HCT116 (cell line): ENCODE results near the gene CTU1. TPM values are rescaled to one million over a fixed set of nuclear protein-coding genes. Genes with fewer than 3 reads are reported as not detected.
A peak's percentile ranks its signal among the peaks of the same experiment; 100 is the strongest.

Source experiments
- ATAC-seq: fragments of 200-7000 bp; cut with Tn5 transposase; 2 replicates; pipeline ENCODE4 v1.9.1; 2020; ENCODE audit warnings: mild to moderate bottlenecking, moderate library complexity
- BruUV-seq: library from RNA; stranded (reverse); fragments of 400-500 nt; replicated peaks from 2 replicates; lab custom pipeline; 2021; lab: Mats Ljungman, UMichigan
- CTCF ChIA-PET: fragments of 300-600 bp; sonication (Branson Sonifier 250); formaldehyde crosslinking; loops from one replicate; lab custom pipeline; 2021; ENCODE audit warnings: antibody characterized with exemption; lab: Charles Lee
- POLR2A ChIA-PET: fragments of 300-600, 350-600 bp; sonication (Branson Sonifier 250); formaldehyde crosslinking; loops from one replicate; lab custom pipeline; 2021; ENCODE audit warnings: antibody characterized with exemption; lab: Charles Lee
- RAD21 ChIA-PET, 2 experiments: fragments of 300-600 bp; sonication (Branson Sonifier 250); formaldehyde crosslinking; loops; one replicate each; lab custom pipeline; 2023; ENCODE audit warnings: low total read pairs in 2 of 2; ENCODE audit not compliant: uncharacterized antibody in 2 of 2, unreplicated experiment in 2 of 2, low non-redundant PET in 1 of 2; lab: Charles Lee
- DNase-seq: peaks from one replicate; pipeline ENCODE4 v3.0.0-alpha.2; 2010; ENCODE audit warnings: low read depth, low spot score
- H2AFZ ChIP-seq: fragments of 200-600 bp; shearing (Covaris generic), sonication (generic); 2 replicates; pipeline ENCODE4 v1.6.1; 2017; ENCODE audit warnings: low read depth, mixed run types, mixed read lengths, antibody characterized with exemption, low read length; ENCODE audit not compliant: poor library complexity, severe bottlenecking
- H3K27ac ChIP-seq: 2 replicates; pipeline ENCODE4 v1.5.1; 2012; ENCODE audit warnings: low read depth, low read length
- H3K27me3 ChIP-seq: fragments of 200-600 bp; sonication (generic); 2 replicates; pipeline ENCODE4 v1.6.1; 2016; ENCODE audit warnings: mixed run types, low read length, mixed read lengths; ENCODE audit not compliant: insufficient read depth
- H3K36me3 ChIP-seq, 2 experiments: fragments of 200-500 bp in 1 of 2; fragments of 200-600 bp in 1 of 2; sonication (Bioruptor generic) in 1 of 2; sonication (generic) in 1 of 2; 2 replicates each; pipeline versions ENCODE4 v1.5.1 to v1.6.1; 2014 to 2016; ENCODE audit warnings: low read length in 2 of 2, inconsistent platforms in 1 of 2, mixed read lengths in 1 of 2, mixed run types in 1 of 2; ENCODE audit not compliant: insufficient read depth in 2 of 2, control insufficient read depth in 1 of 2
- H3K4me1 ChIP-seq, 2 experiments: fragments of 200-600 bp in 1 of 2; sonication (generic) in 1 of 2; 2 replicates each; pipeline versions ENCODE4 v1.5.1 to v1.6.1; 2012 to 2017; ENCODE audit warnings: low read length in 2 of 2, inconsistent platforms in 1 of 2, mild to moderate bottlenecking in 1 of 2, mixed read lengths in 1 of 2, mixed run types in 1 of 2, moderate library complexity in 1 of 2; ENCODE audit not compliant: insufficient read depth in 2 of 2, control insufficient read depth in 1 of 2
- H3K4me2 ChIP-seq: fragments of 200-600 bp; sonication (generic); 2 replicates; pipeline ENCODE4 v1.6.1; 2017; ENCODE audit warnings: mixed run types, low read length, mixed read lengths
- H3K4me3 ChIP-seq, 2 experiments: fragments of 200-600 bp in 1 of 2; sonication (generic) in 1 of 2; replicated peaks in 1 of 2; 2 replicates each; pipeline ENCODE4 v1.5.1; 2011 to 2016; ENCODE audit warnings: low read length in 2 of 2, control low read depth in 1 of 2, low read depth in 1 of 2, mild to moderate bottlenecking in 1 of 2, mixed read lengths in 1 of 2, mixed run types in 1 of 2
- H3K79me2 ChIP-seq: fragments of 200-600 bp; sonication (generic); 2 replicates; pipeline ENCODE4 v1.6.1; 2017; ENCODE audit warnings: mild to moderate bottlenecking, mixed run types, low read length, moderate library complexity, mixed read lengths; ENCODE audit not compliant: insufficient read depth
- H3K9ac ChIP-seq: fragments of 200-600 bp; sonication (generic); 2 replicates; pipeline ENCODE4 v1.6.1; 2016; ENCODE audit warnings: low read length, mixed read lengths
- H3K9me2 ChIP-seq: fragments of 200-600 bp; sonication (generic), shearing (Covaris generic); 2 replicates; pipeline ENCODE4 v1.6.1; 2017; ENCODE audit warnings: mixed run types, mild to moderate bottlenecking, moderate library complexity; ENCODE audit not compliant: insufficient read depth
- H3K9me3 ChIP-seq, 2 experiments: fragments of 200-500 bp in 1 of 2; fragments of 200-600 bp in 1 of 2; sonication (Bioruptor generic) in 1 of 2; sonication (generic) in 1 of 2; 2 replicates each; pipeline ENCODE4 v1.6.1; 2014 to 2017; ENCODE audit warnings: low read length in 2 of 2, mixed read lengths in 2 of 2, inconsistent platforms in 1 of 2, low read depth in 1 of 2, mild to moderate bottlenecking in 1 of 2, mixed run types in 1 of 2, moderate library complexity in 1 of 2; ENCODE audit not compliant: control insufficient read depth in 1 of 2, insufficient read depth in 1 of 2
- H4K20me1 ChIP-seq: fragments of 200-600 bp; sonication (generic), shearing (Covaris generic); 2 replicates; pipeline ENCODE4 v1.6.1; 2017; ENCODE audit warnings: mixed run types, mild to moderate bottlenecking, moderate library complexity; ENCODE audit not compliant: insufficient read depth
- CTCF ChIP-seq, 3 experiments: fragments of 200-600 bp in 1 of 3; sonication (generic) in 1 of 3; IDR thresholded peaks in 2 of 3; conservative IDR thresholded peaks in 1 of 3; 2 replicates each; pipeline ENCODE4 v1.5.1; 2012 to 2017; ENCODE audit warnings: low read depth in 2 of 3, low read length in 2 of 3, antibody characterized with exemption in 1 of 3, borderline replicate concordance in 1 of 3, control low read depth in 1 of 3, mild to moderate bottlenecking in 1 of 3, mixed read lengths in 1 of 3, mixed run types in 1 of 3, moderate library complexity in 1 of 3; ENCODE audit not compliant: insufficient read depth in 1 of 3
- JUND ChIP-seq: IDR thresholded peaks from 2 replicates; pipeline ENCODE4 v1.6.1; 2012
- POLR2A ChIP-seq: IDR thresholded peaks from 2 replicates; pipeline ENCODE4 v1.7.0; 2011; ENCODE audit warnings: borderline replicate concordance; ENCODE audit not compliant: insufficient read depth, insufficient read length; ENCODE audit errors: extremely low read depth
- POLR2AphosphoS5 ChIP-seq: IDR thresholded peaks from 2 replicates; pipeline ENCODE4 v1.6.1; 2011; ENCODE audit warnings: mild to moderate bottlenecking, low read depth, low read length, moderate library complexity
- RAD21 ChIP-seq: IDR thresholded peaks from 2 replicates; pipeline ENCODE4 v1.6.1; 2012; ENCODE audit warnings: low read depth, mild to moderate bottlenecking
- ZFX ChIP-seq: fragments of 450-650 bp; IDR thresholded peaks from 2 replicates; pipeline ENCODE4 v1.6.1; 2017
- intact Hi-C: fragments of 100-400 bp; cut with micrococcal nuclease; formaldehyde crosslinking; loops from 2 replicates; pipeline ENCODE4 v1.10.0; 2022
- total RNA-seq: library from RNA; stranded (reverse); gene quantifications from one replicate; pipeline ENCODE4 v1.2.1, GENCODE V29; 2021; ENCODE audit not compliant: unreplicated experiment

Gene CTU1
- total RNA-seq, 1 experiment from 2014 or later: 14.0 TPM

GRCh38 chr19:51097166-51097738, 11.0 kb downstream of the CTU1 start:
- H2AFZ ChIP-seq: no peak overlapping the region
- CTCF ChIA-PET: interaction anchor here (0.7 to 6.3 kb wide), 20 partner anchors 8 to 560 kb away, joined by 3 to 140 read pairs (median 3); partner anchors contain the start of genes KLK10, KLK7 and KLK8
- no peaks in the 10 kb centered on the region for H3K27me3 ChIP-seq
- H3K27ac ChIP-seq: no peak overlapping the region
- RAD21 ChIA-PET: interaction anchor here (0.9 to 1.7 kb wide), 5 partner anchors 76 to 175 kb away, joined by 3 to 10 read pairs (median 4); no protein-coding TSS in a partner anchor
- H3K9me2 ChIP-seq: no peaks in the 10 kb centered on the region
- no peaks in the 10 kb centered on the region for H3K9me3 ChIP-seq
- H3K36me3 ChIP-seq: peaks cover 0 to 5% of the 10 kb centered on the region in 2 experiments; a peak in 1 of 4 replicates
- H3K9ac ChIP-seq: no peak overlapping the region
- peak; percentile 87 for ATAC-seq
- DNase-seq: peak; percentile 31
- TF ChIP-seq POLR2AphosphoS5 (no peak), JUND (no peak), ZFX (no peak), RAD21 (peak; percentile 60), POLR2A (no peak), CTCF (IDR thresholded peaks at IDR 0.05 in 2 of 3, conservative IDR thresholded peaks at IDR 0.05 in 1 of 3; ENCODE audit: borderline replicate concordance in 1 of 3, insufficient read depth in 1 of 3, low read depth in 2 of 3, low read length in 2 of 3) (peak; percentile 36 to 78 (median 65); a peak in 5 of 6 replicates)
- TF ChIP-seq, all 23 proteins: peak for 2
- Histone ChIP-seq H3K4me3 (no peak overlapping the region), H3K79me2 (peaks cover 1% of the 10 kb centered on the region; the same call in 1 of the 2 replicates), H3K4me1 (peaks cover under 1 to 6% of the 10 kb centered on the region in 2 experiments; a peak in 2 of 4 replicates), H3K4me2 (no peak overlapping the region), H4K20me1 (no peaks in the 10 kb centered on the region)
- POLR2A ChIA-PET: interaction anchor here (1.5 to 1.7 kb wide), 3 partner anchors 76 to 79 kb away, joined by 3 to 6 read pairs (median 3); partner anchors contain the start of gene KLK10
- intact Hi-C loops: loop anchor here (2.0 to 10.0 kb wide), 5 partner anchors 166 to 732 kb away; partner anchors contain the start of gene NAPSA
- BruUV-seq: no TSS peak
